Right cardiac atrium (tissue), 5 donors: ENCODE measurements around the gene TSKU. TPM values are rescaled to one million over a fixed set of nuclear protein-coding genes. Genes with fewer than 3 reads are reported as not detected.
A peak's percentile ranks its signal among the peaks of the same experiment; 100 is the strongest.
"Not testable (repeated sequence)": the region's sequence is repeated elsewhere in the genome, so short reads cannot be mapped to it uniquely, and the experiment has no call there.

Experiments used
- ATAC-seq, 2 donors: fragments of 200-7000 bp; cut with Tn5 transposase; one replicate each; pipeline versions ENCODE4 v1.8.0 to v1.9.1; 2020; ENCODE audit warnings: moderate library complexity in 2 of 2, mild to moderate bottlenecking in 1 of 2
- DNase-seq, 3 donors: peaks; one replicate each; pipeline ENCODE4 v3.0.0-alpha.2; 2020
- H3K27ac ChIP-seq: one replicate; pipeline ENCODE4 v1.5.1; 2013; ENCODE audit warnings: mild to moderate bottlenecking, low read length, control low read depth, moderate library complexity
- H3K27me3 ChIP-seq: one replicate; pipeline ENCODE4 v1.6.1; 2013; ENCODE audit not compliant: control insufficient read depth, insufficient read depth
- H3K4me1 ChIP-seq: one replicate; pipeline ENCODE4 v1.6.1; 2013; ENCODE audit warnings: low read length; ENCODE audit not compliant: control insufficient read depth, insufficient read depth
- H3K4me3 ChIP-seq: one replicate; pipeline ENCODE4 v1.5.1; 2013; ENCODE audit warnings: low read length, control low read depth
- H3K9me3 ChIP-seq: one replicate; pipeline ENCODE4 v1.6.1; 2013; ENCODE audit warnings: low read length; ENCODE audit not compliant: control insufficient read depth
- WGBS: extraction: QIAGEN DNeasy Blood & Tissue Kit; methylation state at CpG from one replicate; pipeline ENCODE4 v1.1.7; 2013; 5-methylcytosine and 5-hydroxymethylcytosine counted together
- intact Hi-C, 4 donors: fragments of 100-400 bp; cut with DNase I; formaldehyde crosslinking; loops; one replicate each; pipeline versions ENCODE4 v1.11.0 to v1.14.0; 2022 to 2023
- polyA plus RNA-seq: library from polyadenylated mRNA; stranded (reverse); fragments of 200-250 nt; gene quantifications from one replicate; pipeline ENCODE4 v1.2.3, GENCODE V29; 2013
- total RNA-seq, 4 donors: library from RNA; stranded (reverse); fragmentation: NEBNext Ultra II Directional; extraction: Animal tissue kit (Norgen Biotek cat#: 25700); gene quantifications; one replicate each; pipeline ENCODE4 v1.2.1, GENCODE V29; 2021
- donor health status: healthy with polysubstance abuse.
- donor health status: DM: no; HTN: yes; CAD: no.
- donor health status: DM: no; HTN: no; CAD: no.
- donor health status: DM: no; HTN: yes; CAD: no; lungs with severe emphysema.
- donor health status: DM: yes; HTN: yes; CAD: no.

Gene TSKU
- total and polyA plus RNA-seq, 5 donors, result 10.6 to 26.8 (median 14.1) TPM

DNA sequence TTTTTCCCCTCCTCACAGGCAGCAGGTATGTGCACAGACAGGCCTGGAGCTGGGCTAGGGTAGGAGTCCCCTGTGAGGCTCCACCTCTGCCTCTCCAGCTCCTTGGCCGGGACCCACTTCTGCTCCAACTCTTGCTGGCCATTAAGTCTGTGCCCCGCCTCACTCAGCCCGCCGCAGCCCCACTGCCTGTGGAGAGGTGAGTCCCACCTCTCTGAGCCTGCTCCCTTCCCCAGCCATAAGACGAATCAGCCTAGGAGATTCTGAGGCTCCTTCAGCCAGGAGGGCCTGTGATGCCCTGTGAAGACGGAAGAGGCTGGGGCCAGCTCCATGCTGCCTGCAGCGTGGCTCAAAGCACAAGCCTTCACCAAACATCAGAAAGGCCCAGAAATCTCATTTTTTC, 23.0 kb downstream of the TSKU start:
- WGBS, result 88% methylated on average over 7 of the region's 7 CpGs
- ATAC-seq (no peak), DNase-seq (peak in 1 of 3 donors; percentile 55)
- peak overlapping the region; percentile 38 for H3K27ac ChIP-seq
- no peak overlapping the region for H3K4me3 ChIP-seq
- no peaks in the 10 kb centered on the region for H3K9me3 ChIP-seq
- no peaks in the 10 kb centered on the region for H3K27me3 ChIP-seq
- H3K4me1 ChIP-seq, result peaks cover 6% of the 10 kb centered on the region
- intact Hi-C loops, result loop anchor here (2.0 to 5.0 kb wide), 2 partner anchors 111 to 113 kb away; no protein-coding TSS in a partner anchor

DNA sequence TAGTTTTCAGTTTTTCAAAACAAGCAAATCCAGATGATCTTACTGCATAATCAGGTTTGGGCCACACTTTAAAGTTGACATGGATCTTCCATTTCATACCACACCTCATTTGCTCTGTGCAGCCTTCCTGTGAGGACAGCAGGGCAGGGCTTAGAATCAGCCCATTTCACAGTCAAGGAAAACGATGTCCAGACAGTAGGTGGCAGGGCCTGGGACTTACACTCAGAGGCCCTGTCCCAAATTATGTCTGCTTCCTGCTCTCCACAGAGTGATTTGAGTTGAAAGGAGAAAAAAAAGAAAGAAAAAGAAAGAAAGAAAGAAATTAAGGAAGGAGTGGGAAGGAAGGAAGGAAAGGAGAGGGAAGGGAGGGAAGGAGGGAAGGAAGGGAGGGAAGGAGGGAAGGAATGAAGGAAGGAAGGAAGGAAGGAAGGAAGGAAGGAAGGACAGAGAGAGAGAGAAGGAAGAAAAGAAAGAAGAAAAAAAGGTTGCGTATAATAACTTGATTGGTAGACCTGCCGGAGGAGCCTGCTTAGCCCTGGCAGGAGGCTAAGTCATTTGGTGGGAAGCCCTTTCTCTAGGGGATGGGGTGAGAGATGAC, 23.6 kb downstream of the TSKU start:
- H3K4me3 ChIP-seq, result no peak overlapping the region
- peaks cover 6% of the 10 kb centered on the region for H3K4me1 ChIP-seq
- H3K27me3 ChIP-seq, result no peaks in the 10 kb centered on the region
- no peaks in the 10 kb centered on the region for H3K9me3 ChIP-seq
- ATAC-seq (no peak), DNase-seq (no peak)
- intact Hi-C loops, result loop anchor here (2.0 to 5.0 kb wide), 2 partner anchors 111 to 112 kb away; no protein-coding TSS in a partner anchor
- WGBS, result 59% methylated on average over 3 of the region's 3 CpGs
- H3K27ac ChIP-seq, result no peak overlapping the region

GRCh38 chr11:76807206-76807875, 24.2 kb downstream of the TSKU start:
- Histone ChIP-seq H3K9me3 (no peaks in the 10 kb centered on the region), H3K27ac (no peak overlapping the region), H3K4me1 (peaks cover 6% of the 10 kb centered on the region), H3K4me3 (no peak overlapping the region), H3K27me3 (no peaks in the 10 kb centered on the region)
- intact Hi-C loops, result loop anchor here (2.0 to 5.0 kb wide), 2 partner anchors 110 to 111 kb away; no protein-coding TSS in a partner anchor
- ATAC-seq, result peak; percentile 71 to 81
- DNase-seq, result peak; percentile 90 to 97 (median 95)
- WGBS, result 14% methylated on average over 19 of the region's 19 CpGs

DNA sequence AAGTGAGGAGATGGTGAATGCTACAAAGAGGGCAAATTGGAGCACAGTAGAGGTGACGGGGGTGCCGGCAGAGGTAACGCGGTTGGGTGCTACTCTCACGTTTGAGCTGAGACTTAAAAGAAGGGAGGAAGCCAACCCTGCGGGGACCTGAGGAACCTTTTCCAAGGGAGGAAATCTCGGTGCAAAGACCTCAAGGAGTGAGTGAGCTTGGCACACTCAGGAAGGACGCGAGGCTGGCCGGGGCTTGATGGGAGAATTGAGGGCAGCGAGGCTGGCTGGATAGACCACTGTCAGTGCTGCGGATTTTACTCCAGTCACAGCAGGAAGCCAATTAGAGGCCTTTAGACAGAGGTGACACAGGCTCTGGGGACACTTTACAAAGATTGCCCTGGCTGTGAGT, 25.0 kb downstream of the TSKU start:
- Histone ChIP-seq H3K4me1 (peaks cover 6% of the 10 kb centered on the region), H3K27me3 (no peaks in the 10 kb centered on the region), H3K27ac (no peak overlapping the region), H3K9me3 (no peaks in the 10 kb centered on the region), H3K4me3 (no peak overlapping the region)
- intact Hi-C loops, result loop anchor here in 3 of 4 donors (5.0 kb wide), 1 partner anchor 109 kb away; no protein-coding TSS in a partner anchor
- 92% methylated on average over 12 of the region's 12 CpGs for WGBS
- ATAC-seq, result no peak
- DNase-seq, result no peak

DNA sequence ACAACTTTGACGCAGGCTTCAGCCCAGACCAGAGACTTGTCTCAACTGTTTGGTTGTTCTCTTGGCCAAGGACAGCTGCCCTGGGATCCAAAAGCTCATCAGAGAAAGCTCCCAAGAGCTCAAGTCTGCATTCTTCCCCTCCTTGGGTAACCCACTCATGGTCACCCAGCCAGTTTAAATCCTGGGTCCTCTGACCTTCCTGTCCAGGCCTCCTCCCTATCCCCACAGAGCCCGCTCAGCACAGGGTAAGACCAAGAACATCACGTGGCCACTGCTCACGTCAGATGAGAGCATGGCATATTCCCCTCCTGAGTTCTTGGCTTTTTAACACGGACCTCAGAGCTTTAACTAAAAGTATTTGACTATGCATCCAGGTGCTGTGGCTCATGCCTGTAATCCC, 25.8 kb downstream of the TSKU start:
- WGBS, result 89% methylated on average over 5 of the region's 5 CpGs
- intact Hi-C loops, result loop anchor here in 3 of 4 donors (5.0 kb wide), 1 partner anchor 108 kb away; no protein-coding TSS in a partner anchor

GRCh38 chr11:76810151-76810853, 27.1 kb downstream of the TSKU start:
- 65% methylated on average over 11 of the region's 11 CpGs for WGBS
- DNase-seq (no peak), ATAC-seq (peak; percentile 17 to 39)
- Histone ChIP-seq H3K4me1 (peaks cover 2% of the 10 kb centered on the region), H3K9me3 (no peaks in the 10 kb centered on the region), H3K27ac (no peak overlapping the region), H3K27me3 (no peaks in the 10 kb centered on the region), H3K4me3 (no peak overlapping the region)
- intact Hi-C loops, result no loop called here

More for the DNA sequence above, 25.8 kb downstream of the TSKU start:
- H3K9me3 ChIP-seq, result no peaks in the 10 kb centered on the region
- no peak for ATAC-seq
- no peak overlapping the region for H3K27ac ChIP-seq
- no peaks in the 10 kb centered on the region for H3K27me3 ChIP-seq
- H3K4me3 ChIP-seq, result no peak overlapping the region
- DNase-seq, result no peak
- peaks cover 6% of the 10 kb centered on the region for H3K4me1 ChIP-seq

DNA sequence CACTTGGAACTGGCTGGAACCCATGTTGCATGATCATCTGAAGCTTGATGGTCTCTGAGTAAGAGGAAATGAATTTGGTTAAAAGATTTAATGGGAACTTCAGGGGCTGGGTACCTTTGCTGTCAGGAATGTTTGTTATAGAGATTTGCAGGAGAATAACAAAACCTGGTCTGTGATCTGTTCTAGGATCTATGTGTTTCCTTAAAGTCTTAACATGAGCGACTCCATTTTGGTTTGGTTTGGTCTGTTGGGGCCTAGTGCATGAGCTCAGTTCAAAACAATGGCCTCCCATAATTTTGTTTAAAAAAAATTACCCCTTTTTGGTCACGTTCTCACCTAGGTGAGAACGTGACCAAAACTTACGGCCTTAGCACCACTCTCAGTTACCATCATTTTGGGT, 28.1 kb downstream of the TSKU start:
- H3K4me1 ChIP-seq, result peaks cover 2% of the 10 kb centered on the region
- no peak for DNase-seq
- ATAC-seq, result no peak
- no peak overlapping the region for H3K4me3 ChIP-seq
- no peak overlapping the region for H3K27ac ChIP-seq
- WGBS, result 93% methylated on average over 4 of the region's 4 CpGs
- no peaks in the 10 kb centered on the region for H3K27me3 ChIP-seq
- no peaks in the 10 kb centered on the region for H3K9me3 ChIP-seq
- intact Hi-C loops, result no loop called here

- no peaks in the 10 kb centered on the region for H3K27me3 ChIP-seq
- no peaks in the 10 kb centered on the region for H3K9me3 ChIP-seq
- peaks cover 2% of the 10 kb centered on the region for H3K4me1 ChIP-seq
- intact Hi-C loops, result no loop called here
- H3K4me3 ChIP-seq, result no peak overlapping the region
- WGBS, result 98% methylated on average over 2 of the region's 2 CpGs
- no peak overlapping the region for H3K27ac ChIP-seq
- no peak for DNase-seq
- no peak for ATAC-seq
Measured at GRCh38 chr11:76814414-76814813, 31.3 kb downstream of the TSKU start.

DNA sequence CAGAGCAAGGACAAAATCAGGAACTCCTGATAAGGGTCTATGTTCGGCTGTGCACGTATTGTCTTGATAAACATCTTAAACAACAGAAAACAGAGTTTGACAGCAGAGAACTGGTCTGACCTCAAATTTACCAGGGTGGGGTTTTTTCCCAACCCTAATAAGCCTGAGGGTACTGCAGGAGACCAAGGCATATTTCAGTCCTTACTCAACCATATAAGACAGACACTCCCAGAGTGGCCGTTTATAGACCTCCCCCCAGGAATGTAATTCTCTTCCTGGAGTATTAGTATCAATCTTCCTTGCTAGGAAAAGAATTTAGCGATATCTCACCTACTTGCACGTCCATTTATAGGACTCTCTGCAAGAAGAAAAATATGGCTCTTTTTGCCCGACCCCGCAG, 32.5 kb downstream of the TSKU start:
- not testable (repeated sequence) for DNase-seq

DNA sequence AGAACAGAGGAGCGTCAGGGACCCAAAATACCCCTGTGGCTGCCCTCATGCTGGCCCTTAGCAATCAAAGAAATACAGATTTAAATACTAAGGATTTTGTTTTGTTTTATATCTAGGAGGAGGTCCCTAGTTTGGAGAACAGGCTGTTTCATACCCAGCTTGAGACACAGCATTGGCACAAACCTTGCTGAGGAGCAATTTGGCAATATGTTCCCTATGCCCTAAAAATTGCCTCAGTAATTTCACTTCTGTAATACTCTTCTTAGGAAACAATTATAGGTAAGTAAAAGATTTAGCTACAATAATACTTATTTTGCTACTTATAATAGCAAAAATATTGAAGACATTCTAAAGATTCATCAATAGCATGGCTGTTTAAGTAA, 37.0 kb downstream of the TSKU start:
- H3K27ac ChIP-seq, result no peak overlapping the region
- no peak for ATAC-seq
- 75% methylated on average over 1 of the region's 1 CpG for WGBS
- H3K4me3 ChIP-seq, result no peak overlapping the region
- no peaks in the 10 kb centered on the region for H3K9me3 ChIP-seq
- no peaks in the 10 kb centered on the region for H3K27me3 ChIP-seq
- H3K4me1 ChIP-seq, result peaks cover 3% of the 10 kb centered on the region
- no peak for DNase-seq
- intact Hi-C loops, result no loop called here

More for the DNA sequence above, 32.5 kb downstream of the TSKU start:
- intact Hi-C loops, H3K4me1 ChIP-seq, ATAC-seq, H3K27ac ChIP-seq, H3K4me3 ChIP-seq, H3K27me3 ChIP-seq, H3K9me3 ChIP-seq: not testable (repeated sequence)
- WGBS, result 93% methylated on average over 7 of the region's 7 CpGs

DNA sequence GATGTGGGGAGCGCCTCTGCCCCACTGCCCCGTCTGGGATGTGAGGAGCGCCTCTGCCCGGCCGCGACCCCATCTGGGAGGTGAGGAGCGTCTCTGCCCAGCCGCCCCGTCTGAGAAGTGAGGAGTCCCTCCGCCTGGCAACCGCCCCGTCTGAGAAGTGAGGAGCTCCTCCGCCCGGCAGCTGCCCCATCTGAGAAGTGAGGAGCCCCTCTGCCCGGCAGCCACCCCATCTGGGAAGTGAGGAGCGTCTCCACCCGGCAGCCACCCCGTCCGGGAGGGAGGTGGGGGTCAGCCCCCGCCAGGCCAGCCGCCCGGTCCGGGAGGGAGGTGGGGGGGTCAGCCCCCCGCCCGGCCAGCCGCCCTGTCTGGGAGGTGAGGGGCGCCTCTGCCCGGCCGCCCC, 38.2 kb downstream of the TSKU start:
- H3K4me1 ChIP-seq, intact Hi-C loops, ATAC-seq, DNase-seq, H3K27me3 ChIP-seq, H3K9me3 ChIP-seq, H3K4me3 ChIP-seq, H3K27ac ChIP-seq: not testable (repeated sequence)
- 97% methylated on average over 29 of the region's 29 CpGs for WGBS
